Fibroblast of villous mesenchyme (primary cell): ENCODE data around the gene SCAMP3. TPM values are rescaled to one million over a fixed set of nuclear protein-coding genes. Genes with fewer than 3 reads are reported as not detected.

Experiments used
- DNase-seq: peaks from one replicate; pipeline ENCODE4 v3.0.0-alpha.2; 2010; ENCODE audit warnings: low read depth
- H3K4me3 ChIP-seq: 2 replicates; pipeline ENCODE4 v1.5.1; 2011; ENCODE audit warnings: low read depth, mild to moderate bottlenecking, low read length
- total RNA-seq: library from RNA; depleted of rRNA; stranded (reverse); fragments of >200 nt; gene quantifications from 2 replicates; pipeline ENCODE4 v1.2.3, GENCODE V29; 2012
- TF ChIP-seq, protein P1 (sequence below): IDR thresholded peaks from 2 replicates; pipeline ENCODE4 v1.5.1; 2012; ENCODE audit warnings: low read depth, mild to moderate bottlenecking, low read length; ENCODE audit not compliant: insufficient read depth

Gene SCAMP3
- total RNA-seq, 1 donor, result 33.7 TPM

DNA sequence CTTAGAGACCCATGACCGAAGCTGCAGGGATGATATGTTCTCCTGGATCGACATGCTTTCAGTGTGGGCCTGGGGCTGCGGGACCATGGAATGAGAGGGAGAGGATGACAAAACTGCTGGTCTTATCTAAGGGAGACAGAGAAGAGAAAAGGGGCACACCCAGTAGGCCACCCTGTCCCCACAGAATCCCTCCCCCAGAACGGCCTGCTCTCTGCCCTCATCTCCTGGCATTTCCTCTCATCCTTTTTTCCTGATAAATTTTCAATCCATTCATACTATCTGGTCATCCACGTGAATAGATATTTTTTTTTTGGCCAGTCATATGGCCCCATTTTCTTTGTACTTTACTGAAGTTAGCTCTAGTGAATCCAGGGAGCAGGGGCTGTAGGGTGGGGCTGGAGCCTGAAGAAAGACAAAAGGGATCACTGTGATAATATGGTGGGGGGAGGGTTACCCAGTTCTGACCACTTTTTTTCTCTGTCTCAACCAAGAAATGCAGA lies 39.2 kb upstream of the SCAMP3 start, which contains the start of gene PKLR:
PKLR (minus strand) TSS at position 97 of the 500 bp plus-strand sequence; CDS start at position 54, 43 bp downstream.
- no peak within 1 kb of the TSS for H3K4me3 ChIP-seq
- no peak for DNase-seq
- TF ChIP-seq, protein P1, sequence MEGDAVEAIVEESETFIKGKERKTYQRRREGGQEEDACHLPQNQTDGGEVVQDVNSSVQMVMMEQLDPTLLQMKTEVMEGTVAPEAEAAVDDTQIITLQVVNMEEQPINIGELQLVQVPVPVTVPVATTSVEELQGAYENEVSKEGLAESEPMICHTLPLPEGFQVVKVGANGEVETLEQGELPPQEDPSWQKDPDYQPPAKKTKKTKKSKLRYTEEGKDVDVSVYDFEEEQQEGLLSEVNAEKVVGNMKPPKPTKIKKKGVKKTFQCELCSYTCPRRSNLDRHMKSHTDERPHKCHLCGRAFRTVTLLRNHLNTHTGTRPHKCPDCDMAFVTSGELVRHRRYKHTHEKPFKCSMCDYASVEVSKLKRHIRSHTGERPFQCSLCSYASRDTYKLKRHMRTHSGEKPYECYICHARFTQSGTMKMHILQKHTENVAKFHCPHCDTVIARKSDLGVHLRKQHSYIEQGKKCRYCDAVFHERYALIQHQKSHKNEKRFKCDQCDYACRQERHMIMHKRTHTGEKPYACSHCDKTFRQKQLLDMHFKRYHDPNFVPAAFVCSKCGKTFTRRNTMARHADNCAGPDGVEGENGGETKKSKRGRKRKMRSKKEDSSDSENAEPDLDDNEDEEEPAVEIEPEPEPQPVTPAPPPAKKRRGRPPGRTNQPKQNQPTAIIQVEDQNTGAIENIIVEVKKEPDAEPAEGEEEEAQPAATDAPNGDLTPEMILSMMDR, result no peak

DNA sequence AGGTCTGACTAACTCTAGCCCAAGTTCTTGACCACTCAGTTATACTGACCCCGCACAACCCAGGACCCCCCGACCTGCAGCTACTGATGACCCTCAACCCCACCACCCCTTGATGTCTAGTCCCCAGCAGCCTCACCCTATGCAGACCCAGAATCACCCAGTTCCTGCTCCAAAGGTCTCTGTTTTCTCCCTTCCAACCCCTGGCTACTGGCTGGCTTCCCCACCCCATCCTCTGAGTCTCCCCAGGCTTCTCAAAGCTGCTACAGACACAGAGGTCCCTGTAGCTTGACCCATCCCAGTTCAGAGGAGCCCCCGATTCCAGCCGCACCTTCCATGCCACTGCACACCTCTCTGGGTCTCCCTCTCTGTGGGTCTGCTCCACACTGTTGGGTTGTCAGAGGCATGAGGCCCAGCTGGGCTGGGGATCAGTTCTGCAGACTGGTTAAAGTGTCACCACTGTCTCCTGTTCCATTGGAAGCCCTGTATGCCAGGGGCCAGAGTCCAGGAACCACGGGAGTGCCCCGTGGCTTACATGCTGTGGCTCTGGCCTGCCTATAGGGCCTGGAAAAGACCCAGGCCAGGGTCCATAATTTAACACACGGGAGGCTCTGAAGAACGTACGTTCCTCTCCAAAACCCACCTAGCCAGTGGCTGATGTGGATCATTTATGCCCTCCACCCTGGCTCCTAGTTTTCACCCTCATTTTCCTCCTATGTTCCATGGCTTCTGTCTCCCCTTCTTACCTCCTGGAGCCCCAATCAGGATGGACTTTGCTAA lies 38.6 kb upstream of the SCAMP3 start:
- TF ChIP-seq, protein P1, result no peak
- DNase-seq, result no peak
- H3K4me3 ChIP-seq, result no peak overlapping the region

DNA sequence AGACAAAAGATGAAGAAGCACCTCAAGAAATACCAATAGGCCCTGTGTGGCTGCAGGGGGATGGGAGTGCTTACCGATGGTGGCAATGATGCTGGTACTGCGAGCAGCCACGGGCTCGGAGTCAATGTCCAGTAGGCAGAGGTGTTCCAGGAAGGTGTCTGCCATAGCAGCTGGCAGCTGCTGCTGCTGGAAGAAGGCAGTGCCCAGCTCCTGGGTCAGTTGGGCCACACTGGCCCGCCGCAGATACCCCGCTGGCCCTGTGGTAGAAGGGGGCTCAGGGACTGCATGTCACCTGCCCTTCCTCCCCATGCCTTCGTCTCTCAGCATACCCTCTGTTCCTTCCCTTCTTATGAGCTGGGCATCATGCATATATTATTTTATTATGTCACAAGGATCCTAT lies 37.9 kb upstream of the SCAMP3 start:
- no peak overlapping the region for H3K4me3 ChIP-seq
- TF ChIP-seq, protein P1, result no peak
- DNase-seq, result no peak

DNA sequence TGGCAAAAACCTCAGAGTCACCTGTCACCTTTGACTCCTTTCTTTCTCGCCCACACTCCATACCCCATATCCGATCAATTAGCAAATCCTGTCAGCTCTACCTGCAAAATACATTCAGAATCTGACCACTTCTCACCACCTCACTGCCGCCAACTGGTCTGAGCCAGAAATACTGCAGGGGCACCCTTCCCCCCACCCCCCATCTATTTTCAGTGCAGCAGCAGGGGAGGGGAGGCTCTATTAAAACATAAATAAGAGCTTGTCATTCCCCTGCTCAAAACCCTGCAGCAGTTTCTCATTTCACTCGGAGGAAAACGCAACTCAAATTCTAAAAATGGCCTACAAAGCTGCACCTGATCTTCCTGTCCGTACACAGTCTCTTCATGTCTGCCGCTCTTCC lies 35.2 kb upstream of the SCAMP3 start:
- TF ChIP-seq, protein P1, result no peak
- DNase-seq, result no peak
- no peak overlapping the region for H3K4me3 ChIP-seq

DNA sequence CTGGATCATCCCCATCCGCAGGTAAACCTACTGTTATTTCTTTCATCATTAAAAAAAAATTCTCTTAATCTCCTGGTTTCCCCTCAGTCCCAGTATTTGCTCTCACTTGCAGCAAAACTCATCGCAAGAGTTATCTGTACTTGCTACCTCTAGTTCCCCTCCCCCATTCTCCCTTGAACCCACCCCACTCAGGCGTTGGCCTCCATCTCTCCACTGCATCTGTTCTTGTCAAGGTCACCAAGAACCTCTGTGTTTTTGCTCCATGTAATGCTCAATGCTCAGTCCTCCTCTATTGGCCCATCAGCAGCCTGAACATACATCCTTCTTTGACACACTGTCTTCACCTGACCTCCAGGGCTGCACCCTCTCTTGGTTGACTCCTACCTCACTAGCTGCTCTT lies 34.5 kb upstream of the SCAMP3 start:
- H3K4me3 ChIP-seq, result no peak overlapping the region
- DNase-seq, result no peak
- TF ChIP-seq, protein P1, result no peak

DNA sequence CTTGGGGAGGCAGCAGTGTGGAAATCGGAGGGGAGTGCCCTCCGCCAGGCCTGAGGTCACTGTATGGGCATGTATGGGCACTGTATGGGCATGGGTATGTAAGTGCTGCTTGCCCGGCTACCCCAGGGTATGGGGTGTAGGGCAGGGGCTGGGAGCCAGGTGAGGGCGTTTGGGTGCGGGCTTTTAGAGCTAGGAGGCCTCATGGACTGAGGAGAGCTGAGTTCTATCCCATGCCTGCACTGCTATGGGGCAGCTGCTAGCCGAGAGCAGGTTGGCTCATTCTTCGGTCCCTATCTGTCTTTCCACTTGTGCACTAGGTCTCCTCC lies 33.7 kb upstream of the SCAMP3 start:
- no peak for DNase-seq
- H3K4me3 ChIP-seq, result no peak overlapping the region
- TF ChIP-seq, protein P1, result no peak
